Measurements from ENCODE around the gene FA2H.
"Not testable (repeated sequence)": the region's sequence is repeated elsewhere in the genome, so short reads cannot be mapped to it uniquely, and the experiment has no call there.

The FA2H gene

DNA sequence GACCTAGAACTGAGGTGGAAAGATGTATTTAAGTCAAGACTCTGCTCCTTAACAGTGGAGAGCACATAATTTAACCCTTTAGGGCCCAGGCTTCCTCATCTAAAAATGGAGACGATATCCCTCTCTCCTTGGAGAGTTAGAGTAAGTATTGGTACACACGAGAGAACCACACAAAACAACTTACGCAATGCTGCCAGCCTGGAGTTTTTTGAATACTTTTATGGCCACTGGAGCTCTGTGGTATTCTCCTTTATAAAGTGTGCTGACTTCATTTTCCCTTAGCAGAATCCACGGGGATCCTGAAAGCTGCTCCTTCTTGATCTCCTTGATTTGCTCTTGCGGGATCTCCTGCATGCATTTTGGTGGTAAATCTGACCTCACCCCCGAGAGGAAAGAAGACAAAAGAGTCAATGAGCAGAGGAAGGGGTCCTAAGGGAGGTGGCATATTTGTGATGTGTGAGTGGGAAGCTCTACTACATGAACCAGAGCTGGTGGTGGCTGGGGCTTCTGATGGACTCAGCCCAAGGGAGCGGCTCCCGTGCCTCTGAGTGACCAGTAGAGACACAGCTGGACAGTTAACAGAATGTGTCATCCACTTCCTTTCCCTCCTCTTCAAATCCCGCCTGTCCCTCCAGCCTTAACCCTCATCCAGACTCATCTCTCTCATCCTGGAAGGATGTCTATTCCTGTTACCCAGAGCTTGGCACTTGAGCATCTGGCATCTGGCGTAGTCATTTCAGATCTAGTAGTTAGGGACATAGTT, 83.3 kb downstream of the FA2H start:
- CTCF ChIA-PET, result interaction anchor here (0.5 to 0.7 kb wide), 2 partner anchors 13 to 712 kb away, joined by 3 read pairs; no protein-coding TSS in a partner anchor
- H3K27ac ChIP-seq, result no peak overlapping the region
- DNase-seq (ENCODE audit: low spot score), result no peak
- POLR2A ChIA-PET (ENCODE audit: low non-redundant PET), result no interaction called here
- TF ChIP-seq CTCF (conservative IDR thresholded peaks at IDR 0.05; ENCODE audit: low read depth), result no peak

- no peak overlapping the region for H3K27ac ChIP-seq
- POLR2A ChIA-PET (ENCODE audit: low non-redundant PET), result no interaction called here
- no peak for DNase-seq (ENCODE audit: low spot score)
- no peak for TF ChIP-seq CTCF (conservative IDR thresholded peaks at IDR 0.05; ENCODE audit: low read depth)
- CTCF ChIA-PET, result interaction anchor here (2.2 kb wide), 1 partner anchor 180 kb away, joined by 6 read pairs; no protein-coding TSS in a partner anchor
Observed at GRCh38 chr16:74682556-74682955, 92.1 kb downstream of the FA2H start.

- no peak for TF ChIP-seq CTCF (conservative IDR thresholded peaks at IDR 0.05; ENCODE audit: low read depth)
- H3K27ac ChIP-seq, result no peak overlapping the region
- no peak for DNase-seq (ENCODE audit: low spot score)
- ChIA-PET CTCF (no interaction called here), POLR2A (ENCODE audit: low non-redundant PET) (no interaction called here)
Observed at GRCh38 chr16:74680681-74681080, 93.9 kb downstream of the FA2H start.

DNA sequence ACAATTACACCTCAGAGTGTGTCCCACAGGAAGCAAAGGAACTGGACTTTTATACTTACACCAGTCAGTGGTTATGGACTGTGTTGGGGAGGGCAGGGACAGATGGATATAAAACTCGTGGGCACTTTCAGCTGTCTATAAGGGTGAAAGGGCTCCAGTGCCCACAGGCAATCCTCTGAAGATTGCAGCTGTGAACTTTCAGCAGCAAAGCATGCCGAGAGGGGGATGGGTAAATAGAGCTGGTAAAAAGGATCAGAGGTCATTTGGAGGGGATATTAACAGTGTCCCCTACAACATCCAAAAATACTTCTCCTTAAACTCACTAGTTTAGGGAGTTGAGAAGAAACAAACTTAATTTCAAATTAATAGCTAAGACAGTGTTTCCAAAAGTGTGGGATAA, 94.6 kb downstream of the FA2H start:
- DNase-seq (ENCODE audit: low spot score), result no peak
- ChIA-PET POLR2A (ENCODE audit: low non-redundant PET) (no interaction called here), CTCF (no interaction called here)
- H3K27ac ChIP-seq, result no peak overlapping the region
- TF ChIP-seq CTCF (conservative IDR thresholded peaks at IDR 0.05; ENCODE audit: low read depth), result no peak

- POLR2A ChIA-PET (ENCODE audit: low non-redundant PET), result interaction anchor here (0.7 kb wide), 1 partner anchor 11 kb away, joined by 3 read pairs; the partner anchor contains the start of gene RFWD3
Observed at GRCh38 chr16:74677868-74678267, 96.8 kb downstream of the FA2H start.

DNA sequence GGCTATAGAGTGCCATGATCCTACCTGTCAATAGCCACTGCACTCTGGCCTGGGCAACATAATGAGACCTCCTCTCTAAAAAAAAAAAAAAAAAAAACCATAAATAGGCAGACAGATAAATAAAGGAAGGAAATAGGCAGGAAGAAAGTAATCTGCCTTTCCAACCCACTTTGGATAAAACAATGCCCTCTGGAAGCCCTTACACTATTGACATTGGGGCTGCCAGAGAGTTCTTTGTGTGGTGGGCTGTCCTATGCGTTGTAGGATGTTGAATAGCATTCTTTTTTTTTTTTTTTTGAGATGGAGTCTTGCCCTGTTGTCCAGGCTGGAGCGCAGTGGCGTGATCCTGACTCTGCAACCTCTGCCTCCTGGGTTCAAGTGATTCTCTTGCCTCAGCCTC, 100.7 kb downstream of the FA2H start:
- ChIA-PET CTCF (no interaction called here), POLR2A (ENCODE audit: low non-redundant PET) (no interaction called here)
- no peak overlapping the region for H3K27ac ChIP-seq
- DNase-seq (ENCODE audit: low spot score), result no peak
- TF ChIP-seq CTCF (conservative IDR thresholded peaks at IDR 0.05; ENCODE audit: low read depth), result no peak

More at GRCh38 chr16:74677868-74678267, 96.8 kb downstream of the FA2H start:
- no peak overlapping the region for H3K27ac ChIP-seq
- TF ChIP-seq CTCF (conservative IDR thresholded peaks at IDR 0.05; ENCODE audit: low read depth), result no peak
- no peak for DNase-seq (ENCODE audit: low spot score)
- CTCF ChIA-PET, result interaction anchor here (0.7 kb wide), 1 partner anchor 14 kb away, joined by 3 read pairs; no protein-coding TSS in a partner anchor

DNA sequence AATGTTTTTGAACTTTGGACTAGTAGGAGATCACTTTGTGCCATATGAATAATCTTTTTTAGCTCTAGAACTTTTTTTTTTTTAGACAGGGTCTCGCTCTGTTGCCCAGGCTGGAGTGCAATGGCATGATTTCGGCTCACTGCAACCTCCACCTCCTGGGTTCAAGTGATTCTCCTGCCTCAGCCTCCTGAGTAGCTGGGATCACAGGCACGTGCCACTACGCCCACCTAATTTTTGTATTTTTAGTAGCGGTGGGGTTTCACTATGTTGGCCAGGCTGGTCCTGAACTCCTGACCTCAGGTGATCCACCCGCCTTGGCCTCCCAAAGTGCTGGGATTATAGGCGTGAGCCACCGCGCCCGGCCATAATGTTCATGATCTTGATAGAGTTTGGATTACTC, 105.7 kb downstream of the FA2H start:
- H3K27ac ChIP-seq; CTCF ChIA-PET; DNase-seq (ENCODE audit: low spot score): not testable (repeated sequence)
- POLR2A ChIA-PET (ENCODE audit: low non-redundant PET), result interaction anchor here (0.6 kb wide), 1 partner anchor 235 kb away, joined by 11 read pairs; no protein-coding TSS in a partner anchor
